Activated CD8-positive, alpha-beta memory T cell treated with anti-CD3 and anti-CD28 coated beads, Interleukin-2, amount 10 ng/mL, durations not matched to agents 7 days and 5 days (primary cell): ENCODE results near the gene SIN3B. TPM values are rescaled to one million over a fixed set of nuclear protein-coding genes. Genes with fewer than 3 reads are reported as not detected.

ENCODE experiments used
- ATAC-seq: fragments of 150-1000 bp; cut with Tn5 transposase; one replicate; pipeline ENCODE4 v1.10.0; 2021; ENCODE audit warnings: moderate library complexity
- CTCF ChIA-PET: fragments of 350-600 bp; sonication (Branson Sonifier 250); formaldehyde crosslinking; loops from one replicate; lab custom pipeline; 2021; ENCODE audit warnings: antibody characterized with exemption; lab: Charles Lee
- DNase-seq: peaks from one replicate; pipeline ENCODE4 v3.0.0-alpha.2; 2020
- H3K27ac Mint-ChIP-seq: one replicate; pipeline ENCODE4 v1.8.0; 2021; ENCODE audit warnings: mild to moderate bottlenecking, mixed read lengths
- H3K27me3 Mint-ChIP-seq: one replicate; pipeline ENCODE4 v1.8.0; 2021; ENCODE audit warnings: mixed read lengths
- H3K36me3 Mint-ChIP-seq: one replicate; pipeline ENCODE4 v1.8.0; 2021; ENCODE audit warnings: mild to moderate bottlenecking, mixed read lengths
- H3K4me1 Mint-ChIP-seq: one replicate; pipeline ENCODE4 v1.8.0; 2021; ENCODE audit warnings: mixed read lengths
- H3K4me3 Mint-ChIP-seq: one replicate; pipeline ENCODE4 v1.8.0; 2021; ENCODE audit warnings: mild to moderate bottlenecking, moderate library complexity, mixed read lengths
- H3K9me3 Mint-ChIP-seq: one replicate; pipeline ENCODE4 v1.8.0; 2022; ENCODE audit warnings: low read depth, mixed read lengths
- total RNA-seq, 2 experiments: library from RNA; stranded (reverse); gene quantifications; one replicate each; pipeline ENCODE4 v1.2.3, GENCODE V29; 2021

SIN3B gene
- total RNA-seq, 2 experiments from 2014 or later, result 29.1 to 30.5 TPM

- DNase-seq, result no peak
- Mint-ChIP-seq H3K27ac (no peak overlapping the region), H3K9me3 (no peaks in the 10 kb centered on the region)
These were observed 5.5 kb downstream of the SIN3B start for GRCh38 chr19:16834747-16835146.

GRCh38 chr19:16836115-16837034 lies 7.2 kb downstream of the SIN3B start:
- no peaks in the 10 kb centered on the region for H3K27me3 Mint-ChIP-seq
- ATAC-seq, result no peak

More at GRCh38 chr19:16834747-16835146, 5.5 kb downstream of the SIN3B start:
- Mint-ChIP-seq H3K4me1 (peaks cover 11% of the 10 kb centered on the region), H3K4me3 (no peak overlapping the region), H3K36me3 (peaks cover 20% of the 10 kb centered on the region), H3K27me3 (no peaks in the 10 kb centered on the region)
- CTCF ChIA-PET, result interaction anchor here (0.7 kb wide), 1 partner anchor 73 kb away, joined by 3 read pairs; no protein-coding TSS in a partner anchor
- no peak for ATAC-seq

GRCh38 chr19:16837035-16837362 lies 7.8 kb downstream of the SIN3B start:
- ATAC-seq (no peak), DNase-seq (no peak)
- no peaks in the 10 kb centered on the region for H3K9me3 Mint-ChIP-seq
- peaks cover 13% of the 10 kb centered on the region for H3K36me3 Mint-ChIP-seq
- no peak overlapping the region for H3K4me3 Mint-ChIP-seq
- no peak overlapping the region for H3K27ac Mint-ChIP-seq
- H3K27me3 Mint-ChIP-seq, result no peaks in the 10 kb centered on the region
- CTCF ChIA-PET, result no interaction called here
- no peaks in the 10 kb centered on the region for H3K4me1 Mint-ChIP-seq

More at GRCh38 chr19:16836115-16837034, 7.2 kb downstream of the SIN3B start:
- no peak overlapping the region for H3K27ac Mint-ChIP-seq
- H3K9me3 Mint-ChIP-seq, result no peaks in the 10 kb centered on the region
- CTCF ChIA-PET, result interaction anchor here (0.6 kb wide), 1 partner anchor 954 kb away, joined by 3 read pairs; no protein-coding TSS in a partner anchor
- DNase-seq, result no peak
- H3K36me3 Mint-ChIP-seq, result peaks cover 19% of the 10 kb centered on the region
- H3K4me1 Mint-ChIP-seq, result peaks cover 1% of the 10 kb centered on the region
- H3K4me3 Mint-ChIP-seq, result no peak overlapping the region

GRCh38 chr19:16841391-16841926 lies 12.3 kb downstream of the SIN3B start:
- CTCF ChIA-PET, result no interaction called here
- H3K36me3 Mint-ChIP-seq, result peaks cover 8% of the 10 kb centered on the region
- H3K4me1 Mint-ChIP-seq, result no peaks in the 10 kb centered on the region
- no peak overlapping the region for H3K27ac Mint-ChIP-seq
- DNase-seq (no peak), ATAC-seq (no peak)
- no peaks in the 10 kb centered on the region for H3K9me3 Mint-ChIP-seq
- H3K4me3 Mint-ChIP-seq, result no peak overlapping the region
- H3K27me3 Mint-ChIP-seq, result no peaks in the 10 kb centered on the region

GRCh38 chr19:16846901-16847300 lies 17.7 kb downstream of the SIN3B start:
- Mint-ChIP-seq H3K9me3 (no peaks in the 10 kb centered on the region), H3K36me3 (peaks cover 15% of the 10 kb centered on the region), H3K27ac (no peak overlapping the region), H3K27me3 (no peaks in the 10 kb centered on the region), H3K4me1 (no peaks in the 10 kb centered on the region), H3K4me3 (no peak overlapping the region)
- CTCF ChIA-PET, result no interaction called here
- DNase-seq, result no peak
- ATAC-seq, result no peak

GRCh38 chr19:16847430-16847829 lies 18.2 kb downstream of the SIN3B start:
- H3K27me3 Mint-ChIP-seq, result no peaks in the 10 kb centered on the region
- CTCF ChIA-PET, result no interaction called here
- DNase-seq (no peak), ATAC-seq (no peak)
- no peaks in the 10 kb centered on the region for H3K9me3 Mint-ChIP-seq
- no peak overlapping the region for H3K27ac Mint-ChIP-seq
- H3K4me3 Mint-ChIP-seq, result no peak overlapping the region
- peaks cover 15% of the 10 kb centered on the region for H3K36me3 Mint-ChIP-seq
- no peaks in the 10 kb centered on the region for H3K4me1 Mint-ChIP-seq

- Mint-ChIP-seq H3K36me3 (peaks cover 15% of the 10 kb centered on the region), H3K9me3 (no peaks in the 10 kb centered on the region), H3K4me1 (no peaks in the 10 kb centered on the region), H3K27ac (no peak overlapping the region), H3K4me3 (no peak overlapping the region), H3K27me3 (no peaks in the 10 kb centered on the region)
- CTCF ChIA-PET, result no interaction called here
- DNase-seq, result no peak
- no peak for ATAC-seq
These were observed 20.0 kb downstream of the SIN3B start for GRCh38 chr19:16849168-16849567.

- DNase-seq (no peak), ATAC-seq (no peak)
- Mint-ChIP-seq H3K27me3 (no peaks in the 10 kb centered on the region), H3K4me1 (no peaks in the 10 kb centered on the region), H3K36me3 (peaks cover 13% of the 10 kb centered on the region), H3K4me3 (no peak overlapping the region), H3K9me3 (no peaks in the 10 kb centered on the region), H3K27ac (no peak overlapping the region)
- CTCF ChIA-PET, result no interaction called here
These were observed 20.9 kb downstream of the SIN3B start for GRCh38 chr19:16850133-16850532.

- CTCF ChIA-PET, result no interaction called here
- no peak overlapping the region for H3K4me3 Mint-ChIP-seq
- H3K9me3 Mint-ChIP-seq, result no peaks in the 10 kb centered on the region
- peaks cover 13% of the 10 kb centered on the region for H3K36me3 Mint-ChIP-seq
- ATAC-seq, result no peak
- H3K27ac Mint-ChIP-seq, result no peak overlapping the region
- H3K4me1 Mint-ChIP-seq, result no peaks in the 10 kb centered on the region
- no peaks in the 10 kb centered on the region for H3K27me3 Mint-ChIP-seq
- DNase-seq, result no peak
These were observed 22.0 kb downstream of the SIN3B start for GRCh38 chr19:16851031-16851712.

GRCh38 chr19:16853066-16853465 lies 23.9 kb downstream of the SIN3B start:
- Mint-ChIP-seq H3K36me3 (peaks cover 8% of the 10 kb centered on the region), H3K4me1 (no peaks in the 10 kb centered on the region), H3K4me3 (no peak overlapping the region), H3K9me3 (no peaks in the 10 kb centered on the region), H3K27me3 (no peaks in the 10 kb centered on the region), H3K27ac (no peak overlapping the region)
- CTCF ChIA-PET, result no interaction called here
- no peak for DNase-seq
- no peak for ATAC-seq

- no peak overlapping the region for H3K4me3 Mint-ChIP-seq
- CTCF ChIA-PET, result no interaction called here
- H3K27ac Mint-ChIP-seq, result no peak overlapping the region
- no peak for DNase-seq
- ATAC-seq, result no peak
- peaks cover 2% of the 10 kb centered on the region for H3K4me1 Mint-ChIP-seq
- H3K27me3 Mint-ChIP-seq, result no peaks in the 10 kb centered on the region
- H3K9me3 Mint-ChIP-seq, result no peaks in the 10 kb centered on the region
- peaks cover 3% of the 10 kb centered on the region for H3K36me3 Mint-ChIP-seq
These were observed 26.9 kb downstream of the SIN3B start for GRCh38 chr19:16856091-16856490.

GRCh38 chr19:16859626-16860025 lies 30.4 kb downstream of the SIN3B start:
- H3K27ac Mint-ChIP-seq, result no peak overlapping the region
- no peak overlapping the region for H3K4me3 Mint-ChIP-seq
- DNase-seq, result no peak
- CTCF ChIA-PET, result no interaction called here
- peaks cover 8% of the 10 kb centered on the region for H3K36me3 Mint-ChIP-seq
- no peak for ATAC-seq
- H3K4me1 Mint-ChIP-seq, result peaks cover 16% of the 10 kb centered on the region
- H3K27me3 Mint-ChIP-seq, result no peaks in the 10 kb centered on the region
- no peaks in the 10 kb centered on the region for H3K9me3 Mint-ChIP-seq

- no peak overlapping the region for H3K27ac Mint-ChIP-seq
- no peak overlapping the region for H3K4me3 Mint-ChIP-seq
- no peak for ATAC-seq
- peaks cover 16% of the 10 kb centered on the region for H3K4me1 Mint-ChIP-seq
- DNase-seq, result no peak
- no peaks in the 10 kb centered on the region for H3K9me3 Mint-ChIP-seq
- H3K36me3 Mint-ChIP-seq, result peaks cover 8% of the 10 kb centered on the region
- H3K27me3 Mint-ChIP-seq, result no peaks in the 10 kb centered on the region
- CTCF ChIA-PET, result no interaction called here
These were observed 30.9 kb downstream of the SIN3B start for GRCh38 chr19:16860118-16860517.
